Adrenal gland (tissue), 12 donors: Measurements from ENCODE around the gene BLOC1S2. TPM values are rescaled to one million over a fixed set of nuclear protein-coding genes. Genes with fewer than 3 reads are reported as not detected.

ENCODE experiments used
- DNase-seq, 7 donors: peaks; one replicate each; pipeline ENCODE4 v3.0.0-alpha.2; 2019 to 2020
- H3K27ac ChIP-seq, 5 donors: fragments of 200-600 bp; sonication (generic) in 4 of 5; 1 replicate in 3 of 5; 2 replicates in 2 of 5; pipeline versions ENCODE4 v1.5.1 to v1.8.0; 2016 to 2020; ENCODE audit warnings: mild to moderate bottlenecking in 1 of 5
- H3K27me3 ChIP-seq: fragments of 200-600 bp; 2 replicates; pipeline ENCODE4 v1.8.0; 2021
- H3K36me3 ChIP-seq, 2 donors: fragments of 200-600 bp; replicated peaks in 1 of 2; 1 replicate in 1 of 2; 2 replicates in 1 of 2; pipeline versions ENCODE4 v1.5.1 to v1.8.0; 2018 to 2022
- H3K4me1 ChIP-seq, 2 donors: fragments of 200-600 bp; replicated peaks in 1 of 2; 1 replicate in 1 of 2; 2 replicates in 1 of 2; pipeline versions ENCODE4 v1.5.1 to v1.8.0; 2018 to 2021
- H3K4me3 ChIP-seq, 4 donors: fragments of 200-600 bp; sonication (generic) in 3 of 4; one replicate each; pipeline ENCODE4 v1.5.1; 2016 to 2018
- H3K9me3 ChIP-seq, 3 donors: fragments of 200-600 bp; sonication (generic) in 1 of 3; replicated peaks in 1 of 3; 1 replicate in 2 of 3; 2 replicates in 1 of 3; pipeline versions ENCODE4 v1.5.1 to v1.8.0; 2016 to 2021
- POLR2A ChIP-seq, 2 donors: fragments of 450-650 bp; IDR thresholded peaks; one replicate each; pipeline ENCODE4 v1.6.1; 2017; ENCODE audit warnings: antibody characterized with exemption in 2 of 2, mild to moderate bottlenecking in 2 of 2, moderate library complexity in 1 of 2
- WGBS, 4 donors: extraction: QIAGEN DNeasy Blood & Tissue Kit in 2 of 4; methylation state at CpG; one replicate each; pipeline versions ENCODE4 v1.1.5 to v1.1.7; 2013 to 2017; 5-methylcytosine and 5-hydroxymethylcytosine counted together
- intact Hi-C, 2 donors: fragments of 100-400 bp; cut with DNase I; formaldehyde crosslinking; loops; one replicate each; pipeline versions ENCODE4 v1.14.1 to v1.15.0; 2022 to 2023
- polyA plus RNA-seq, 3 donors: library from polyadenylated mRNA; stranded (reverse); fragments of 200-250 nt in 2 of 3; fragments of 350-450 nt in 1 of 3; fragmentation: Illumina TruSeq in 1 of 3; extraction: RNeasy Lipid Tissue Mini Kit (QIAGEN cat#74804) in 1 of 3; gene quantifications; one replicate each; pipeline ENCODE4 v1.2.3, GENCODE V29; 2013 to 2014
- total RNA-seq, 9 donors: library from RNA; depleted of rRNA in 4 of 9; stranded (reverse); fragments of >200 nt in 4 of 9; fragments of 120-200 nt in 1 of 9; fragmentation: NEBNext Ultra II Directional in 1 of 9; extraction: Animal tissue kit (Norgen Biotek cat#: 25700) in 1 of 9; gene quantifications; one replicate each; pipeline versions ENCODE4 v1.1.0 to v1.2.4, GENCODE V29; 2013 to 2023
- TF ChIP-seq, protein P1 (sequence below), 6 experiments: fragments of 450-650 bp in 4 of 6; fragments of 200-600 bp in 2 of 6; sonication (generic) in 1 of 6; IDR thresholded peaks; 1 replicate in 5 of 6; 2 replicates in 1 of 6; pipeline versions ENCODE4 v1.5.1 to v1.8.0; 2016 to 2021; ENCODE audit warnings: antibody characterized with exemption in 6 of 6, mild to moderate bottlenecking in 2 of 6, moderate library complexity in 1 of 6
- donor health status: healthy with polysubstance abuse.
- donor health status: Bipolar disorder and iron deficiency.
- donor health status: DM: yes; HTN: yes; CAD: no.
- donor health status: DM: no; HTN: no; CAD: no.
- donor health status: DM: no; HTN: no; CAD: no.
- donor health status: DM: yes; HTN: yes; CAD: no.

Gene BLOC1S2
- total and polyA plus RNA-seq, 12 donors, result 21.1 to 104 (median 39.5) TPM

DNA sequence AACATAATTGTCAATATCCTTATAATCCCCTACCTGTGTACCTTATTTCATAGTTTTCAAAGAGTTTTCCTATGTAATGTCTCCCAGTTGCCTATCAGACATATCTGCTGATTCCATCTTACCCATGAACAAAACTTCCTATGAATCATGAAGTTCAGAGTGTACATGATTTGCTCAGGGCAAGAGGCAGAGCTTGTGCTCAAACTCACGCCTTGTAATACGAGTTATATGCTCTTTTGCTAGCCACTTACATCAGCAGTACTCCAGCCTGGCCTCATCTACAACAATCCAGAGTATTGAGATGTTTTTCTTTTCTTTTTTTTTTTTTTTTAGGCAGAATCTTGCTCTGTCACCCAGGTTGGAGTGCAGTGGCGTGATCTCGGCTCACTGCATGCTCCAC is 31.7 kb upstream of the BLOC1S2 start:
- 67 to 90% (median 78%) methylated on average over 4 of the region's 4 CpGs for WGBS, 4 donors
- H3K4me3 ChIP-seq, result no peak overlapping the region
- H3K4me1 ChIP-seq, result no peaks in the 10 kb centered on the region
- DNase-seq, result no peak
- intact Hi-C loops, result no loop called here
- no peak for TF ChIP-seq POLR2A (IDR thresholded peaks at IDR 0.05)
- no peak overlapping the region for H3K27ac ChIP-seq
- H3K36me3 ChIP-seq, result no peaks in the 10 kb centered on the region
- H3K9me3 ChIP-seq, result no peaks in the 10 kb centered on the region
- H3K27me3 ChIP-seq, result peaks cover 36% of the 10 kb centered on the region

DNA sequence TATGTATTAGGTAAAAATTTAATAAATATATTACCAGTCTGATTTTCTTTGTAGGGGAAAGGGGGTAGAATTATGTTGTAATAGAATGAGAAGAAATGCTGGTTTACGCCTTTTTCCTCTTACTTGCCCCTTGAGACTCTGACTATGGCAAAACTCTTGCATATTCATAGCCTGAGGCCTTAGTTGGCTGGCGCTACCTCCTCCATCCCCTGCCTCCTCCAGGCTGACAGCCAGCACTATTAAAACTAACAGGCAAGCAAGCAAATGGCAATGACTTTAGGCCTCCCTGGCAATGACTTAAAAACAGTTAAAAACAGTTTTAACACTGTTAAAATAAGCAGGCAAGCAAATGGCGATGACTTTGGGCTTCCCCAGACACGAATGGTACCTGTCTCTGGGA is 29.1 kb upstream of the BLOC1S2 start:
- intact Hi-C loops, result no loop called here
- H3K27me3 ChIP-seq, result peaks cover 32% of the 10 kb centered on the region

DNA sequence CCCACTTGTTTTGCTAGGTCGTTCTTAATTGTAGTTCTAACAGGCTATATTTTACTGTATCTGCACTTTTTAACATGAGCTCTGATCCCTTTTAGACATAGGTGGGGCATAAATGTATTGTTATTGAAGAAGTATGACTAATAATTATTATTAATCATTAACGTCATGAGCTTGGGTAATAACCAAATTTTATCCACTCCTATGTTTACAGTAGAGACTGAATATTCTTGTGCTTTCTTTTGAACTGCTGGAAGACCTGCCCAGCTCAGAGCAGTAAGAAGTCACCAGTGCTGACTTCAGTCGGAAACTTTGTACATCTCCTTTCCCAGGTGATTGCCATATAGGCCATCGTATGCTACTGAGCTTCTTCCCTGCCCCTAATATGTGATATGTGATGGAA is 24.8 kb upstream of the BLOC1S2 start:
- H3K9me3 ChIP-seq, result no peaks in the 10 kb centered on the region
- DNase-seq, result no peak
- H3K27ac ChIP-seq, result no peak overlapping the region
- H3K27me3 ChIP-seq, result peaks cover 14% of the 10 kb centered on the region
- H3K4me3 ChIP-seq, result no peak overlapping the region
- H3K4me1 ChIP-seq, result no peaks in the 10 kb centered on the region
- intact Hi-C loops, result no loop called here
- TF ChIP-seq POLR2A (IDR thresholded peaks at IDR 0.05), result no peak
- TF ChIP-seq, protein P1, sequence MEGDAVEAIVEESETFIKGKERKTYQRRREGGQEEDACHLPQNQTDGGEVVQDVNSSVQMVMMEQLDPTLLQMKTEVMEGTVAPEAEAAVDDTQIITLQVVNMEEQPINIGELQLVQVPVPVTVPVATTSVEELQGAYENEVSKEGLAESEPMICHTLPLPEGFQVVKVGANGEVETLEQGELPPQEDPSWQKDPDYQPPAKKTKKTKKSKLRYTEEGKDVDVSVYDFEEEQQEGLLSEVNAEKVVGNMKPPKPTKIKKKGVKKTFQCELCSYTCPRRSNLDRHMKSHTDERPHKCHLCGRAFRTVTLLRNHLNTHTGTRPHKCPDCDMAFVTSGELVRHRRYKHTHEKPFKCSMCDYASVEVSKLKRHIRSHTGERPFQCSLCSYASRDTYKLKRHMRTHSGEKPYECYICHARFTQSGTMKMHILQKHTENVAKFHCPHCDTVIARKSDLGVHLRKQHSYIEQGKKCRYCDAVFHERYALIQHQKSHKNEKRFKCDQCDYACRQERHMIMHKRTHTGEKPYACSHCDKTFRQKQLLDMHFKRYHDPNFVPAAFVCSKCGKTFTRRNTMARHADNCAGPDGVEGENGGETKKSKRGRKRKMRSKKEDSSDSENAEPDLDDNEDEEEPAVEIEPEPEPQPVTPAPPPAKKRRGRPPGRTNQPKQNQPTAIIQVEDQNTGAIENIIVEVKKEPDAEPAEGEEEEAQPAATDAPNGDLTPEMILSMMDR (IDR thresholded peaks at IDR 0.05), result no peak
- no peaks in the 10 kb centered on the region for H3K36me3 ChIP-seq
- WGBS, 4 donors, result 66 to 81% (median 75%) methylated on average over 4 of the region's 4 CpGs

More for the DNA sequence above, 29.1 kb upstream of the BLOC1S2 start:
- 67 to 84% (median 76%) methylated on average over 4 of the region's 4 CpGs for WGBS, 4 donors
- H3K27ac ChIP-seq, result no peak overlapping the region
- TF ChIP-seq POLR2A (IDR thresholded peaks at IDR 0.05), result no peak
- DNase-seq, result no peak
- no peaks in the 10 kb centered on the region for H3K9me3 ChIP-seq
- no peaks in the 10 kb centered on the region for H3K36me3 ChIP-seq
- H3K4me3 ChIP-seq, result no peak overlapping the region
- no peaks in the 10 kb centered on the region for H3K4me1 ChIP-seq

DNA sequence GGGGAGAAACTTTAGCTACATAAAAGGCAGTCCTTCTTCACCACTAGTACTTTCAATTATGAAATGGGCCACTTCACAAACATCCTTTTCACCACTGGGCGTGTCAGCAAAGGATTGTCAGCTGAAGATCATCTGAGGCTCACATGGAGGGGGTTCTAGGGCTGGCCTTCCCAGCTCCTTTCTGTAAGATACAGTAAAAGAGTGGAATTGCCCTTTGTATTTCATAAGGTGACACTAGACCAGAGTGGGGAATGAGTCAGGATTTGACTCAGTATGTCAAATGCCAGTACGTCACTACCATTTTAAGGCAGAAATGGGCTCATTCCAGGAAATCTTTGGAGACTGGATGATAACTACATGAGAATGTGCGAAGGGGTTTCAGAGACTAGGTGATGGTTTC is 21.2 kb upstream of the BLOC1S2 start:
- TF ChIP-seq, protein P1 (IDR thresholded peaks at IDR 0.05), result no peak
- TF ChIP-seq POLR2A (IDR thresholded peaks at IDR 0.05), result no peak

DNA sequence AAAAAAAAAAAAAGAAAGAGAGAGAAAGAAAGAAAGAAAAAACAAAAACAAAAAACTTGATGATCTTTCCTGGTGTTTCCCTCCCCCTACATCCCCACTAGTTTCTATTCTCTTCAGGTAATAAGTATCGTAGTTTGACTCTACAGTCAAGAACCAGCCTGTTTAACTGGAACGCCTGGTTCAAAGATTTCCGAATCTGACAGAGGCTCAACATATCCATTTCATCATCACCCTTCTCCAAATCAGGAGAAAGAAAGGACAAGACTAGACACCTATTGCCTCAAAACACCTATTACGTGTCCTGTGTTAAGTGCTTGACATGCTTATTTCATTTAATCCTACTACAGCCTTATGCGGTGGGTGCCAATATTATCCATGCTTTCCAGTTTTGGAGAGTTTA is 20.4 kb upstream of the BLOC1S2 start:
- Histone ChIP-seq H3K4me1 (no peaks in the 10 kb centered on the region), H3K27ac (no peak overlapping the region), H3K9me3 (no peaks in the 10 kb centered on the region), H3K4me3 (no peak overlapping the region), H3K27me3 (peaks cover 25% of the 10 kb centered on the region), H3K36me3 (no peaks in the 10 kb centered on the region)
- intact Hi-C loops, result no loop called here
- TF ChIP-seq, protein P1 (IDR thresholded peaks at IDR 0.05), result no peak
- no peak for TF ChIP-seq POLR2A (IDR thresholded peaks at IDR 0.05)
- DNase-seq, result no peak
- WGBS, 4 donors, result 87 to 92% (median 90%) methylated on average over 5 of the region's 5 CpGs

More for the DNA sequence above, 21.2 kb upstream of the BLOC1S2 start:
- 70 to 74% (median 73%) methylated on average over 3 of the region's 3 CpGs for WGBS, 4 donors
- Histone ChIP-seq H3K27ac (no peak overlapping the region), H3K4me1 (no peaks in the 10 kb centered on the region), H3K9me3 (no peaks in the 10 kb centered on the region), H3K36me3 (no peaks in the 10 kb centered on the region), H3K27me3 (peaks cover 20% of the 10 kb centered on the region), H3K4me3 (no peak overlapping the region)
- no peak for DNase-seq
- intact Hi-C loops, result no loop called here
